ENCODE measurements around the gene GALNT17.
"Not testable (repeated sequence)": the region's sequence is repeated elsewhere in the genome, so short reads cannot be mapped to it uniquely, and the experiment has no call there.

GALNT17 gene

GRCh38 chr7:71548746-71549145, 416.8 kb downstream of the GALNT17 start:
- DNase-seq (ENCODE audit: low read depth in 2 of 2, low spot score in 1 of 2) = no peak

GRCh38 chr7:71553306-71553705, 421.4 kb downstream of the GALNT17 start:
- DNase-seq (ENCODE audit: low read depth in 2 of 2, low spot score in 1 of 2) = no peak

- no peak for DNase-seq (ENCODE audit: low read depth in 2 of 2, low spot score in 1 of 2)
Observed at GRCh38 chr7:71555758-71556157, 423.8 kb downstream of the GALNT17 start.

- DNase-seq (ENCODE audit: low read depth in 2 of 2, low spot score in 1 of 2) = no peak
Observed at GRCh38 chr7:71558806-71559613, 427.1 kb downstream of the GALNT17 start.

GRCh38 chr7:71560354-71560995, 428.5 kb downstream of the GALNT17 start:
- DNase-seq (ENCODE audit: low read depth in 2 of 2, low spot score in 1 of 2) = no peak

- DNase-seq (ENCODE audit: low read depth in 2 of 2, low spot score in 1 of 2) = no peak
Observed at GRCh38 chr7:71563276-71563675, 431.3 kb downstream of the GALNT17 start.

- no peak for DNase-seq (ENCODE audit: low read depth in 2 of 2, low spot score in 1 of 2)
Observed at GRCh38 chr7:71566376-71566775, 434.4 kb downstream of the GALNT17 start.

- DNase-seq (ENCODE audit: low read depth in 2 of 2, low spot score in 1 of 2) = no peak
Observed at GRCh38 chr7:71566991-71567390, 435.0 kb downstream of the GALNT17 start.

- DNase-seq (ENCODE audit: low read depth in 2 of 2, low spot score in 1 of 2) = no peak
Observed at GRCh38 chr7:71574153-71574860, 442.4 kb downstream of the GALNT17 start.

- no peak for DNase-seq (ENCODE audit: low read depth in 2 of 2, low spot score in 1 of 2)
Observed at GRCh38 chr7:71580027-71580426, 448.1 kb downstream of the GALNT17 start.

- DNase-seq (ENCODE audit: low read depth in 2 of 2, low spot score in 1 of 2) = no peak
Observed at GRCh38 chr7:71584256-71584655, 452.3 kb downstream of the GALNT17 start.

GRCh38 chr7:71591876-71592275, 459.9 kb downstream of the GALNT17 start:
- no peak for DNase-seq (ENCODE audit: low read depth in 2 of 2, low spot score in 1 of 2)

GRCh38 chr7:71592388-71592787, 460.4 kb downstream of the GALNT17 start:
- not testable (repeated sequence) for DNase-seq (ENCODE audit: low read depth in 2 of 2, low spot score in 1 of 2)

- DNase-seq (ENCODE audit: low read depth in 2 of 2, low spot score in 1 of 2) = no peak
Observed at GRCh38 chr7:71594736-71595135, 462.8 kb downstream of the GALNT17 start.

GRCh38 chr7:71595176-71595575, 463.2 kb downstream of the GALNT17 start:
- DNase-seq (ENCODE audit: low read depth in 2 of 2, low spot score in 1 of 2) = no peak

- DNase-seq (ENCODE audit: low read depth in 2 of 2, low spot score in 1 of 2) = no peak
Observed at GRCh38 chr7:71598553-71598952, 466.6 kb downstream of the GALNT17 start.

GRCh38 chr7:71601851-71602250, 469.9 kb downstream of the GALNT17 start:
- no peak for DNase-seq (ENCODE audit: low read depth in 2 of 2, low spot score in 1 of 2)

- DNase-seq (ENCODE audit: low read depth in 2 of 2, low spot score in 1 of 2) = no peak
Observed at GRCh38 chr7:71604818-71605414, 473.0 kb downstream of the GALNT17 start.

- no peak for DNase-seq (ENCODE audit: low read depth in 2 of 2, low spot score in 1 of 2)
Observed at GRCh38 chr7:71611986-71612385, 480.0 kb downstream of the GALNT17 start.

GRCh38 chr7:71612911-71613310, 481.0 kb downstream of the GALNT17 start:
- no peak for DNase-seq (ENCODE audit: low read depth in 2 of 2, low spot score in 1 of 2)

GRCh38 chr7:71613313-71613712, 481.4 kb downstream of the GALNT17 start:
- DNase-seq (ENCODE audit: low read depth in 2 of 2, low spot score in 1 of 2) = no peak

GRCh38 chr7:71615017-71615416, 483.1 kb downstream of the GALNT17 start:
- no peak for DNase-seq (ENCODE audit: low read depth in 2 of 2, low spot score in 1 of 2)
